Measurements from ENCODE around the gene EIF4EBP3.

- TF ChIP-seq, protein P1, sequence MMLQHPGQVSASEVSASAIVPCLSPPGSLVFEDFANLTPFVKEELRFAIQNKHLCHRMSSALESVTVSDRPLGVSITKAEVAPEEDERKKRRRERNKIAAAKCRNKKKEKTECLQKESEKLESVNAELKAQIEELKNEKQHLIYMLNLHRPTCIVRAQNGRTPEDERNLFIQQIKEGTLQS (IDR thresholded peaks at IDR 0.05), result no peak
- TF ChIP-seq, protein P1 (CRISPR knock-in tag; conservative IDR thresholded peaks at IDR 0.05), result no peak
- TF ChIP-seq ZNF512 (tag; IDR thresholded peaks at IDR 0.05), result no peak
- no peak for TF ChIP-seq EZH2 (IDR thresholded peaks at IDR 0.05; ENCODE audit: borderline replicate concordance, low read depth, low read length)
- no peak for TF ChIP-seq ZNF699 (CRISPR knock-in tag; IDR thresholded peaks at IDR 0.05; ENCODE audit: insufficient replicate concordance)
- no peak for TF ChIP-seq ZNF551 (CRISPR knock-in tag; IDR thresholded peaks at IDR 0.05)
- TF ChIP-seq GTF2E2 (tag; IDR thresholded peaks at IDR 0.05), result no peak
- TF ChIP-seq POLR2AphosphoS5 (IDR thresholded peaks at IDR 0.05; ENCODE audit: control insufficient read depth, insufficient read depth, low read depth, low read length), result no peak
- no peak for TF ChIP-seq NFXL1 (CRISPR knock-in tag; IDR thresholded peaks at IDR 0.05)
- TF ChIP-seq MED1 (CRISPR knock-in tag; IDR thresholded peaks at IDR 0.05; ENCODE audit: borderline replicate concordance), result no peak
- TF ChIP-seq, protein P2, sequence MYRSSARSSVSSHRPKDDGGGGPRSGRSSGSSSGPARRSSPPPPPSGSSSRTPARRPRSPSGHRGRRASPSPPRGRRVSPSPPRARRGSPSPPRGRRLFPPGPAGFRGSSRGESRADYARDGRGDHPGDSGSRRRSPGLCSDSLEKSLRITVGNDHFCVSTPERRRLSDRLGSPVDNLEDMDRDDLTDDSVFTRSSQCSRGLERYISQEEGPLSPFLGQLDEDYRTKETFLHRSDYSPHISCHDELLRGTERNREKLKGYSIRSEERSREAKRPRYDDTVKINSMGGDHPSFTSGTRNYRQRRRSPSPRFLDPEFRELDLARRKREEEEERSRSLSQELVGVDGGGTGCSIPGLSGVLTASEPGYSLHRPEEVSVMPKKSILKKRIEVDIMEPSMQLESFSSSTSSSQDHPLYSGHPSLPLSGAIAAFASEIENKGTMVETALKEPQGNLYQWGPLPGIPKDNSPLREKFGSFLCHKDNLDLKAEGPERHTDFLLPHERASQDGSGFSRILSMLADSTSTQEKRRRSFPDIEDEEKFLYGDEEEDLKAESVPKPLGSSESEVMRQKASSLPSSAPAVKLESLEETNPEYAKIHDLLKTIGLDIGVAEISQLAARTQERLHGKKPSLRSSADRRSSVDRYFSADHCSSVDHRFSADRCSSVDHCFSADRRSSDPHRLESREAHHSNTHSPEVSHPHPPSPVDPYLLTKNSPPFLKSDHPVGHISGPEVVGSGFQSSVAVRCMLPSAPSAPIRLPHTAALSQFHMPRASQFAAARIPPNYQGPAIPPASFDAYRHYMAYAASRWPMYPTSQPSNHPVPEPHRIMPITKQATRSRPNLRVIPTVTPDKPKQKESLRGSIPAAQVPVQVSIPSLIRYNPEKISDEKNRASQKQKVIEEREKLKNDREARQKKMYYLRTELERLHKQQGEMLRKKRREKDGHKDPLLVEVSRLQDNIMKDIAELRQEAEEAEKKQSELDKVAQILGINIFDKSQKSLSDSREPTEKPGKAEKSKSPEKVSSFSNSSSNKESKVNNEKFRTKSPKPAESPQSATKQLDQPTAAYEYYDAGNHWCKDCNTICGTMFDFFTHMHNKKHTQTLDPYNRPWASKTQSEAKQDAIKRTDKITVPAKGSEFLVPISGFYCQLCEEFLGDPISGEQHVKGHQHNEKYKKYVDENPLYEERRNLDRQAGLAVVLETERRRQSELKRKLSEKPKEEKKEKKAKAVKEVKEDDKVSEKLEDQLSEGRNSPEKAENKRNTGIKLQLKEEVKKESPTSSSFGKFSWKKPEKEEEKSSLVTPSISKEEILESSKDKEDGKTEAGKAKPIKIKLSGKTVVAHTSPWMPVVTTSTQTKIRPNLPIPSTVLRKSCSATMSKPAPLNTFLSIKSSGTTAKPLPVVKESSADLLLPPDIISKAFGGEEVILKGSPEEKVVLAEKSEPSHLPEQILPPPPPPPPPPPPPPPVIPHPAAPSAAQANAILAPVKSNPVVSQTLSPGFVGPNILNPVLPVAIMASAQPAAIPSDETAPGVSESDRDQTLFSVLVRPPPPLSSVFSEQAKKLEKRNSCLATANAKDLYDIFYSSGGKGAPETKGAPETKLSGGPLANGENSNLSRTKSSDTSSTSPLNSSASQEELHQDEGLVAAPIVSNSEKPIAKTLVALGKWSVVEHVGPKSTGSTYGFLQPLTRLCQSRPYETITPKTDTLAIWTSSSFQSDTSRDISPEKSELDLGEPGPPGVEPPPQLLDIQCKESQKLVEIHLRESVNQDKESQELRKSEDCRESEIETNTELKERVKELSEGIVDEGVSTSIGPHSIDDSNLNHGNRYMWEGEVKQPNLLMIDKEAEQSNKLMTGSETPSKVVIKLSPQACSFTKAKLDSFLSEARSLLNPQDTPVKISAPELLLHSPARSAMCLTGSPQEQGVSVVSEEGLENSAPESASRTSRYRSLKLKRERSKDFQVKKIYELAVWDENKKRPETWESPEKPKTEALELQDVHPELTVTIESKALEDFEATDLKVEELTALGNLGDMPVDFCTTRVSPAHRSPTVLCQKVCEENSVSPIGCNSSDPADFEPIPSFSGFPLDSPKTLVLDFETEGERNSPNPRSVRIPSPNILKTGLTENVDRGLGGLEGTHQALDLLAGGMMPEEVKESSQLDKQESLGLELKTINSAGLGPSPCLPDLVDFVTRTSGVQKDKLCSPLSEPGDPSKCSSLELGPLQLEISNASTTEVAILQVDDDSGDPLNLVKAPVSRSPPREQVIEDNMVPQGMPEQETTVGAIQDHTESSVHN (IDR thresholded peaks at IDR 0.05; ENCODE audit: borderline replicate concordance in 1 of 2, low read depth in 1 of 2), result no peak
Observed at GRCh38 chr5:140558542-140558941, 11.1 kb downstream of the EIF4EBP3 start.
